HepG2 (cell line): ENCODE data around the gene HLA-DMB. TPM values are rescaled to one million over a fixed set of nuclear protein-coding genes. Genes with fewer than 3 reads are reported as not detected.

Experiments used
- AFF4 ChIP-seq: sonication (generic); formaldehyde crosslinking; IDR thresholded peaks from 2 replicates; pipeline ENCODE4 v1.4.0; 2020; ENCODE audit warnings: missing genetic modification reagents
- ARNTL ChIP-seq: sonication (generic); formaldehyde crosslinking; IDR thresholded peaks from 2 replicates; pipeline ENCODE4 v1.4.0; 2020; ENCODE audit warnings: mild to moderate bottlenecking, missing genetic modification reagents
- CENPT ChIP-seq: sonication (generic); formaldehyde crosslinking; IDR thresholded peaks from 2 replicates; pipeline ENCODE4 v1.8.0; 2022; ENCODE audit warnings: low read depth, mild to moderate bottlenecking, moderate library complexity, missing genetic modification reagents
- HOXA3 ChIP-seq: sonication (generic); formaldehyde crosslinking; IDR thresholded peaks from 2 replicates; pipeline ENCODE4 v1.5.0; 2020; ENCODE audit warnings: missing genetic modification reagents
- KLF15 ChIP-seq: sonication (generic); formaldehyde crosslinking; IDR thresholded peaks from 2 replicates; pipeline ENCODE4 v1.8.1; 2023; ENCODE audit warnings: borderline replicate concordance, mild to moderate bottlenecking, inconsistent platforms, missing genetic modification reagents, mixed read lengths
- POGK ChIP-seq: sonication (generic); formaldehyde crosslinking; conservative IDR thresholded peaks from 2 replicates; pipeline ENCODE4 v1.8.0; 2022; ENCODE audit warnings: mild to moderate bottlenecking, moderate library complexity, missing genetic modification reagents
- SIX4 ChIP-seq: sonication (generic); formaldehyde crosslinking; IDR thresholded peaks from 2 replicates; pipeline ENCODE4 v1.4.0; 2020; ENCODE audit warnings: missing genetic modification reagents
- TCF12 ChIP-seq, 2 experiments: fragments of 450-650 bp in 1 of 2; sonication (generic) in 1 of 2; formaldehyde crosslinking in 1 of 2; IDR thresholded peaks; 2 replicates each; pipeline versions ENCODE4 v1.6.1 to v1.8.0; 2017 to 2022; ENCODE audit warnings: antibody characterized with exemption in 1 of 2, mild to moderate bottlenecking in 1 of 2, missing genetic modification reagents in 1 of 2, moderate library complexity in 1 of 2
- TFDP1 ChIP-seq: IDR thresholded peaks from 2 replicates; pipeline ENCODE4 v1.6.1; 2016; ENCODE audit warnings: missing compliant biosample characterization, missing genetic modification reagents, borderline replicate concordance
- ZFP90 ChIP-seq: sonication (generic); formaldehyde crosslinking; IDR thresholded peaks from 2 replicates; pipeline ENCODE4 v1.8.0; 2022; ENCODE audit warnings: missing genetic modification reagents, mild to moderate bottlenecking, inconsistent platforms, borderline replicate concordance
- ZFX ChIP-seq: sonication (generic); formaldehyde crosslinking; IDR thresholded peaks from 2 replicates; pipeline ENCODE4 v1.4.0; 2020; ENCODE audit warnings: mild to moderate bottlenecking, low read depth, missing genetic modification reagents, moderate library complexity
- ZNF432 ChIP-seq: sonication (generic); formaldehyde crosslinking; IDR thresholded peaks from 2 replicates; pipeline ENCODE4 v1.5.0; 2020; ENCODE audit warnings: missing genetic modification reagents, mild to moderate bottlenecking, borderline replicate concordance
- ZNF513 ChIP-seq: sonication (generic); formaldehyde crosslinking; conservative IDR thresholded peaks from 2 replicates; pipeline ENCODE4 v1.5.0; 2020; ENCODE audit warnings: missing genetic modification reagents
- ZNF678 ChIP-seq: sonication (generic); formaldehyde crosslinking; IDR thresholded peaks from 2 replicates; pipeline ENCODE4 v1.4.0; 2020; ENCODE audit warnings: mild to moderate bottlenecking, missing genetic modification reagents
- polyA plus RNA-seq, 8 experiments: library from polyadenylated mRNA; depleted of rRNA in 3 of 8; stranded (reverse) in 7 of 8; unstranded in 1 of 8; fragments of >200 nt; fragmentation: Illumina TruSeq in 4 of 8; extraction: Trizol in 4 of 8; gene quantifications; 2 replicates each; pipeline versions ENCODE4 v1.2.1 to v1.2.3, GENCODE V29; 2011 to 2016; ENCODE audit warnings: low read depth in 4 of 8, missing spikeins in 1 of 8, mixed read lengths in 1 of 8; ENCODE audit not compliant: insufficient read depth in 1 of 8
- total RNA-seq, 5 experiments: library from RNA; depleted of rRNA; stranded (reverse); fragments of >200 nt; fragmentation: Illumina TruSeq; extraction: Trizol; gene quantifications; 2 replicates each; pipeline ENCODE4 v1.2.3, GENCODE V29; 2016; ENCODE audit warnings: low read depth in 1 of 5
- TF ChIP-seq, protein P1 (sequence below): sonication (generic); formaldehyde crosslinking; IDR thresholded peaks from 2 replicates; pipeline ENCODE4 v1.4.0; 2020; ENCODE audit warnings: missing genetic modification reagents

HLA-DMB gene
- total and polyA plus RNA-seq, 2 of the 13 experiments (the other 11 are each of a cell fraction or from before 2014, with no cell fraction given): not detected

GRCh38 chr6:32972353-32973143 is 31.7 kb upstream of the HLA-DMB start (continued):
- TF ChIP-seq AFF4 (peak; percentile 37; the same call in 1 of the 2 replicates), TFDP1 (CRISPR knock-in tag) (no peak), ARNTL (no peak; the same call in 1 of the 2 replicates), TCF12 (IDR thresholded peaks at IDR 0.05) (no peak), TCF12 (CRISPR knock-in tag; IDR thresholded peaks at IDR 0.05) (no peak), HOXA3 (CRISPR knock-in tag) (no peak), POGK (CRISPR knock-in tag) (0 out of 2 replicates have a peak, but pooled peaks have one; percentile 51), KLF15 (no peak; the same call in 1 of the 2 replicates), ZNF678 (no peak), ZFP90 (CRISPR knock-in tag) (no peak), ZNF432 (0 out of 2 replicates have a peak, but pooled peaks have one; percentile 61), SIX4 (CRISPR knock-in tag) (no peak), ZNF513 (CRISPR knock-in tag) (no peak), ZFX (CRISPR knock-in tag) (peak; percentile 47), CENPT (0 out of 2 replicates have a peak, but pooled peaks have one; percentile 59)
- TF ChIP-seq, protein P1, sequence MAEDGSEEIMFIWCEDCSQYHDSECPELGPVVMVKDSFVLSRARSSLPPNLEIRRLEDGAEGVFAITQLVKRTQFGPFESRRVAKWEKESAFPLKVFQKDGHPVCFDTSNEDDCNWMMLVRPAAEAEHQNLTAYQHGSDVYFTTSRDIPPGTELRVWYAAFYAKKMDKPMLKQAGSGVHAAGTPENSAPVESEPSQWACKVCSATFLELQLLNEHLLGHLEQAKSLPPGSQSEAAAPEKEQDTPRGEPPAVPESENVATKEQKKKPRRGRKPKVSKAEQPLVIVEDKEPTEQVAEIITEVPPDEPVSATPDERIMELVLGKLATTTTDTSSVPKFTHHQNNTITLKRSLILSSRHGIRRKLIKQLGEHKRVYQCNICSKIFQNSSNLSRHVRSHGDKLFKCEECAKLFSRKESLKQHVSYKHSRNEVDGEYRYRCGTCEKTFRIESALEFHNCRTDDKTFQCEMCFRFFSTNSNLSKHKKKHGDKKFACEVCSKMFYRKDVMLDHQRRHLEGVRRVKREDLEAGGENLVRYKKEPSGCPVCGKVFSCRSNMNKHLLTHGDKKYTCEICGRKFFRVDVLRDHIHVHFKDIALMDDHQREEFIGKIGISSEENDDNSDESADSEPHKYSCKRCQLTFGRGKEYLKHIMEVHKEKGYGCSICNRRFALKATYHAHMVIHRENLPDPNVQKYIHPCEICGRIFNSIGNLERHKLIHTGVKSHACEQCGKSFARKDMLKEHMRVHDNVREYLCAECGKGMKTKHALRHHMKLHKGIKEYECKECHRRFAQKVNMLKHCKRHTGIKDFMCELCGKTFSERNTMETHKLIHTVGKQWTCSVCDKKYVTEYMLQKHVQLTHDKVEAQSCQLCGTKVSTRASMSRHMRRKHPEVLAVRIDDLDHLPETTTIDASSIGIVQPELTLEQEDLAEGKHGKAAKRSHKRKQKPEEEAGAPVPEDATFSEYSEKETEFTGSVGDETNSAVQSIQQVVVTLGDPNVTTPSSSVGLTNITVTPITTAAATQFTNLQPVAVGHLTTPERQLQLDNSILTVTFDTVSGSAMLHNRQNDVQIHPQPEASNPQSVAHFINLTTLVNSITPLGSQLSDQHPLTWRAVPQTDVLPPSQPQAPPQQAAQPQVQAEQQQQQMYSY (CRISPR knock-in tag): no peak; the same call in 1 of the 2 replicates
